ENCODE data around the gene GATAD2B. TPM values are rescaled to one million over a fixed set of nuclear protein-coding genes. Genes with fewer than 3 reads are reported as not detected.
A peak's percentile ranks its signal among the peaks of the same experiment; 100 is the strongest.

The GATAD2B gene
- total and polyA plus RNA-seq, 2 of the 4 experiments (the other 2 are of a cell fraction): 3.8 to 6.2 TPM

DNA sequence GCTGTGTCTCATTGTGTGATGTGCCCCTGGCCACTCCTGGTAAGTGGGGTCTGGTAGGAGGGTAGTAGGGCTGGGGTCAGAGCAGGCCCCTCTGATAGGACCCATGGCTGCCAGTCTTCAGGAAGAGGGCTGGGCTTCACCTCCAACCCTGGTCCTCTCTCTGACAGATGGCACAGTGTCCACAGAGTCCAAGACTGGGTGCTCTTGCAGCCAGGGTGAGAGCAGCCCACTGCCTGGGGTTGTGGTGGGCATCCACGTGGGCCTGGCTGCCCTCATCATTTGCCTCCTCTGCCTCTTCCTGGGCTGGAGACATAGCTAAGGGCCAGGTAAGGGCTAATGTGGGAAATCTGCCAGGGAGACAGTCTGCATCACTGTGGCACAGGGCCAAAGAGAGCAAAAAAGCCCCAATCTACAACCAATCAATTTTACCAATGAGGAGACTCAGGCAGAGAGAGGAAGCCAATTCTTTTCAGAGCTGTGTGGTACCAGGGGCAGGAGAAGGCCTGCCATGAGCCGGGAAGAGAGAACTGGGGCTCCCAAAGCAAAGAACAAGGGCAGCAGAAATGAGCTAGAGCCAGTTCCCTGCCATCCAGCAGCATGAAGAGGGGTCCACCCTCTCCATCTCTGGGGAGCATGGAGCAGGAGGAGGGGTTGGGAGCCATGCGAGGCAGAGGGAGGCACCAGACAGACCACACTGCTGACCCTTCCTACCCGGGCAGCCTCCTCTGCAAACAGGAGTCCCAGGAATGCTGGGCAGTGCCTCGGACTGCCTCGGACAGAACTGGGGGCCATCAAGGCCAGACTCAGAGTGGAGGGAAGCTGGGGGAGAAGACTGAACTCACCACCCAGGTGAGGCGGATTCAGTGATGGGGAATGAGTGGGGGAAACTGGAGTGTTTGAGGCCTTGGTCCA is 120.7 kb downstream of the GATAD2B start:
- H3K27me3 ChIP-seq (ENCODE audit: control insufficient read depth, insufficient read depth, low read length): no peaks in the 10 kb centered on the region
- H3K9me1 ChIP-seq (ENCODE audit: insufficient read depth, low read length): 0 out of 2 replicates have a peak, but pooled peaks cover 6% of the 10 kb centered on the region
- no peak overlapping the region for H2BK15ac ChIP-seq (ENCODE audit: low read depth, low read length)
- no peak overlapping the region for H4K91ac ChIP-seq (ENCODE audit: insufficient read depth, low read depth, low read length)
- POLR2A ChIA-PET (ENCODE audit: unreplicated experiment): no interaction called here
- no peak overlapping the region for H2AFZ ChIP-seq (replicated peaks; ENCODE audit: low read length, poor library complexity)
- DNase-seq (no peak), ATAC-seq (ENCODE audit: low read depth) (no peak)
- dilution Hi-C loops (cut with HindIII; ENCODE audit: low sequenced_read_pairs, unreplicated experiment) (loop anchor here (25.0 kb wide), 1 partner anchor 110 kb away; the partner anchor contains the start of gene GATAD2B), intact Hi-C loops (cut with micrococcal nuclease) (no loop called here), in situ Hi-C loops (cut with MboI; ENCODE audit: low sequenced_read_pairs) (no loop called here)
- H3K4me1 ChIP-seq (ENCODE audit: control insufficient read depth, insufficient read depth, low read length): 0 out of 2 replicates have a peak, but pooled peaks cover 3% of the 10 kb centered on the region
- no peak overlapping the region for H3K23ac ChIP-seq (ENCODE audit: low read depth, low read length)
- WGBS, 2 experiments (ENCODE audit: extremely low coverage in 2 of 2, insufficient read length in 1 of 2): no CpG with 5 or more reads among the region's 7 CpGs
- 0 out of 4 replicates have a peak, but pooled peaks cover 2 to 4% of the 10 kb centered on the region in 2 experiments for H3K79me1 ChIP-seq (ENCODE audit: low read depth in 1 of 2, low read length in 2 of 2)
- H3K4me3 ChIP-seq (ENCODE audit: insufficient read depth, low read depth, low read length): no peak overlapping the region
- H3K36me3 ChIP-seq (ENCODE audit: control insufficient read depth, insufficient read depth, low read length): peaks cover 7% of the 10 kb centered on the region
- H3K27ac ChIP-seq (ENCODE audit: insufficient read depth, low read length): no peak overlapping the region
- no peak overlapping the region for H2BK5ac ChIP-seq (ENCODE audit: low read depth, low read length, poor library complexity, severe bottlenecking)
- no TSS peak for BruUV-seq (replicated peaks)
- H2AK5ac ChIP-seq (ENCODE audit: low read depth, low read length): no peak overlapping the region
- no peak overlapping the region for H3K18ac ChIP-seq (ENCODE audit: low read depth, low read length)
- no peak overlapping the region for H3K4me2 ChIP-seq (ENCODE audit: low read depth, low read length)
- no peak overlapping the region for H2BK20ac ChIP-seq (ENCODE audit: low read depth, low read length)
- peak overlapping the region; percentile 34 for H2AK9ac ChIP-seq (replicated peaks; ENCODE audit: low read depth, low read length, poor library complexity)
- H3K56ac ChIP-seq (ENCODE audit: extremely low read depth, insufficient read depth, low read length): no peak overlapping the region
- TF ChIP-seq, protein P1, sequence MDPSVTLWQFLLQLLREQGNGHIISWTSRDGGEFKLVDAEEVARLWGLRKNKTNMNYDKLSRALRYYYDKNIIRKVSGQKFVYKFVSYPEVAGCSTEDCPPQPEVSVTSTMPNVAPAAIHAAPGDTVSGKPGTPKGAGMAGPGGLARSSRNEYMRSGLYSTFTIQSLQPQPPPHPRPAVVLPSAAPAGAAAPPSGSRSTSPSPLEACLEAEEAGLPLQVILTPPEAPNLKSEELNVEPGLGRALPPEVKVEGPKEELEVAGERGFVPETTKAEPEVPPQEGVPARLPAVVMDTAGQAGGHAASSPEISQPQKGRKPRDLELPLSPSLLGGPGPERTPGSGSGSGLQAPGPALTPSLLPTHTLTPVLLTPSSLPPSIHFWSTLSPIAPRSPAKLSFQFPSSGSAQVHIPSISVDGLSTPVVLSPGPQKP (IDR thresholded peaks at IDR 0.05; ENCODE audit: borderline replicate concordance, low read depth, low read length): no peak
- TF ChIP-seq MXI1 (IDR thresholded peaks at IDR 0.05; ENCODE audit: borderline replicate concordance, low read depth, low read length): no peak
- TF ChIP-seq CHD1 (IDR thresholded peaks at IDR 0.05; ENCODE audit: low read depth, low read length): no peak
- TF ChIP-seq, protein P2, sequence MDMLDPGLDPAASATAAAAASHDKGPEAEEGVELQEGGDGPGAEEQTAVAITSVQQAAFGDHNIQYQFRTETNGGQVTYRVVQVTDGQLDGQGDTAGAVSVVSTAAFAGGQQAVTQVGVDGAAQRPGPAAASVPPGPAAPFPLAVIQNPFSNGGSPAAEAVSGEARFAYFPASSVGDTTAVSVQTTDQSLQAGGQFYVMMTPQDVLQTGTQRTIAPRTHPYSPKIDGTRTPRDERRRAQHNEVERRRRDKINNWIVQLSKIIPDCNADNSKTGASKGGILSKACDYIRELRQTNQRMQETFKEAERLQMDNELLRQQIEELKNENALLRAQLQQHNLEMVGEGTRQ (IDR thresholded peaks at IDR 0.05; ENCODE audit: low read depth, low read length): no peak
- no peak for TF ChIP-seq SMC3 (IDR thresholded peaks at IDR 0.05; ENCODE audit: low read depth, low read length)
- no peak for TF ChIP-seq CEBPB (IDR thresholded peaks at IDR 0.05; ENCODE audit: low read depth, low read length)
- no peaks in the 10 kb centered on the region for H4K20me1 ChIP-seq (ENCODE audit: insufficient read depth, low read length)
- H2BK120ac ChIP-seq (ENCODE audit: low read depth, low read length): no peak overlapping the region
- no peak overlapping the region for H4K5ac ChIP-seq (ENCODE audit: low read depth, low read length)
- H3K9ac ChIP-seq (ENCODE audit: low read depth, low read length): no peak overlapping the region
- CTCF ChIA-PET: no interaction called here
- no peak overlapping the region for H3K14ac ChIP-seq (replicated peaks; ENCODE audit: low read depth, low read length)
- no peaks in the 10 kb centered on the region for H3K9me3 ChIP-seq (ENCODE audit: control insufficient read depth, insufficient read depth, low read length)
- no peak overlapping the region for H4K8ac ChIP-seq (ENCODE audit: low read depth in 2 of 2, low read length in 2 of 2)
- H3K4ac ChIP-seq (ENCODE audit: low read depth, low read length): no peak overlapping the region
